CD4-positive, alpha-beta T cell treated with Interleukin-12 subunit alpha and Interleukin-12 subunit beta, for 1 hour (primary cell): ENCODE measurements around the gene AKAP12.
A peak's percentile ranks its signal among the peaks of the same experiment; 100 is the strongest.
"Not testable (repeated sequence)": the region's sequence is repeated elsewhere in the genome, so short reads cannot be mapped to it uniquely, and the experiment has no call there.

ENCODE experiments used
- DNase-seq: peaks from one replicate; pipeline ENCODE4 v3.0.0-alpha.2; 2020

Gene AKAP12

GRCh38 chr6:151351146-151351700 is 111.5 kb downstream of the AKAP12 start:
- DNase-seq, result no peak

GRCh38 chr6:151351731-151352130 is 112.0 kb downstream of the AKAP12 start:
- DNase-seq, result no peak

- DNase-seq, result peak; percentile 19
These were observed 112.9 kb downstream of the AKAP12 start for GRCh38 chr6:151352410-151353396.

- DNase-seq, result no peak
These were observed 114.0 kb downstream of the AKAP12 start for GRCh38 chr6:151353795-151354194.

- DNase-seq, result not testable (repeated sequence)
These were observed 117.2 kb downstream of the AKAP12 start for GRCh38 chr6:151356983-151357382.

GRCh38 chr6:151357758-151358436 is 118.1 kb downstream of the AKAP12 start:
- no peak for DNase-seq

GRCh38 chr6:151358475-151358874 is 118.7 kb downstream of the AKAP12 start:
- DNase-seq, result no peak

GRCh38 chr6:151359486-151359885 is 119.7 kb downstream of the AKAP12 start:
- DNase-seq, result no peak

GRCh38 chr6:151365233-151365632 is 125.5 kb downstream of the AKAP12 start:
- no peak for DNase-seq

- no peak for DNase-seq
These were observed 130.8 kb downstream of the AKAP12 start for GRCh38 chr6:151370509-151371078.

GRCh38 chr6:151372164-151372563 is 132.4 kb downstream of the AKAP12 start:
- DNase-seq, result peak; percentile 20

- DNase-seq, result peak; percentile 45
These were observed 134.4 kb downstream of the AKAP12 start for GRCh38 chr6:151374036-151374683.

- DNase-seq, result no peak
These were observed 136.1 kb downstream of the AKAP12 start for GRCh38 chr6:151375833-151376232.

- DNase-seq, result peak; percentile 34
These were observed 136.7 kb downstream of the AKAP12 start for GRCh38 chr6:151376440-151376839.

- DNase-seq, result no peak
These were observed 137.3 kb downstream of the AKAP12 start for GRCh38 chr6:151377095-151377494.

- DNase-seq, result peak; percentile 59
These were observed 140.4 kb downstream of the AKAP12 start for GRCh38 chr6:151379933-151380847.

- DNase-seq, result no peak
These were observed 141.1 kb downstream of the AKAP12 start for GRCh38 chr6:151380848-151381205.

GRCh38 chr6:151381722-151382121 is 142.0 kb downstream of the AKAP12 start:
- DNase-seq, result no peak

GRCh38 chr6:151382631-151383030 is 142.9 kb downstream of the AKAP12 start:
- not testable (repeated sequence) for DNase-seq

GRCh38 chr6:151384151-151384550 is 144.4 kb downstream of the AKAP12 start:
- DNase-seq, result no peak

- DNase-seq, result peak; percentile 28
These were observed 145.4 kb downstream of the AKAP12 start for GRCh38 chr6:151385177-151385576.
